HG02763 (cell line): ENCODE data around the gene POGLUT2.

Experiments
- ATAC-seq: cut with Tn5 transposase; IDR thresholded peaks from one replicate; pipeline ENCODE4 v1.9.1; 2021; ENCODE audit warnings: mild to moderate bottlenecking, moderate library complexity; ENCODE audit not compliant: unreplicated experiment

The POGLUT2 gene

GRCh38 chr13:102798581-102799425 lies at the start of gene POGLUT2, which contains the start of gene BIVM:
Gene POGLUT2 (minus strand): TSS chr13:102798976. CDS start chr13:102798670, 306 bp downstream.
Gene BIVM (plus strand): TSS chr13:102799119. CDS start chr13:102807268, 8,149 bp downstream.
- ATAC-seq: peak; percentile 82

GRCh38 chr13:102847272-102848234 lies 48.8 kb upstream of the POGLUT2 start:
- no peak for ATAC-seq

- peak; percentile 32 for ATAC-seq
Observed at GRCh38 chr13:102846261-102847015, 47.7 kb upstream of the POGLUT2 start.

- ATAC-seq: peak; percentile 84
Observed at GRCh38 chr13:102845630-102846260, 47.0 kb upstream of the POGLUT2 start, which contains the start of gene ERCC5. Gene ERCC5 (plus strand): TSS chr13:102846032. CDS start chr13:102846267, 235 bp downstream.

GRCh38 chr13:102845289-102845629 lies 46.5 kb upstream of the POGLUT2 start:
- peak; percentile 16 for ATAC-seq

GRCh38 chr13:102839462-102839861 lies 40.7 kb upstream of the POGLUT2 start:
- no peak for ATAC-seq

- ATAC-seq: no peak
Observed at GRCh38 chr13:102838982-102839381, 40.2 kb upstream of the POGLUT2 start.

GRCh38 chr13:102838273-102838672 lies 39.5 kb upstream of the POGLUT2 start:
- ATAC-seq: no peak

- ATAC-seq: no peak
Observed at GRCh38 chr13:102836471-102836870, 37.7 kb upstream of the POGLUT2 start.

GRCh38 chr13:102830646-102831045 lies 31.9 kb upstream of the POGLUT2 start:
- ATAC-seq: no peak

- no peak for ATAC-seq
Observed at GRCh38 chr13:102825921-102826706, 27.3 kb upstream of the POGLUT2 start.

- no peak for ATAC-seq
Observed at GRCh38 chr13:102825400-102825799, 26.6 kb upstream of the POGLUT2 start.

- no peak for ATAC-seq
Observed at GRCh38 chr13:102817907-102818306, 19.1 kb upstream of the POGLUT2 start.

GRCh38 chr13:102817241-102817640 lies 18.5 kb upstream of the POGLUT2 start:
- ATAC-seq: no peak

- no peak for ATAC-seq
Observed at GRCh38 chr13:102816708-102817107, 17.9 kb upstream of the POGLUT2 start.

GRCh38 chr13:102815788-102816187 lies 17.0 kb upstream of the POGLUT2 start:
- ATAC-seq: no peak

- ATAC-seq: no peak
Observed at GRCh38 chr13:102814793-102815192, 16.0 kb upstream of the POGLUT2 start.

GRCh38 chr13:102814025-102814607 lies 15.3 kb upstream of the POGLUT2 start:
- no peak for ATAC-seq
